GM21381 (cell line): Measurements from ENCODE around the gene CBX7.

Experiments
- ATAC-seq: cut with Tn5 transposase; IDR thresholded peaks from one replicate; pipeline ENCODE4 v1.9.1; 2021; ENCODE audit warnings: mild to moderate bottlenecking, moderate library complexity; ENCODE audit not compliant: unreplicated experiment

Gene CBX7

GRCh38 chr22:39094717-39095389 lies 57.6 kb downstream of the CBX7 start:
- no peak for ATAC-seq

GRCh38 chr22:39092111-39092862 lies 60.2 kb downstream of the CBX7 start:
- ATAC-seq, result no peak

GRCh38 chr22:39091126-39092081 lies 61.1 kb downstream of the CBX7 start:
- ATAC-seq, result no peak

- ATAC-seq, result peak; percentile 43
Observed at GRCh38 chr22:39090426-39091064, 61.9 kb downstream of the CBX7 start.

GRCh38 chr22:39089928-39090327 lies 62.6 kb downstream of the CBX7 start:
- no peak for ATAC-seq

- no peak for ATAC-seq
Observed at GRCh38 chr22:39088685-39089032, 63.8 kb downstream of the CBX7 start.

- ATAC-seq, result no peak
Observed at GRCh38 chr22:39087881-39088684, 64.4 kb downstream of the CBX7 start.

GRCh38 chr22:39087098-39087497 lies 65.4 kb downstream of the CBX7 start:
- no peak for ATAC-seq

- no peak for ATAC-seq
Observed at GRCh38 chr22:39084666-39085065, 67.8 kb downstream of the CBX7 start.

- no peak for ATAC-seq
Observed at GRCh38 chr22:39083212-39084165, 69.0 kb downstream of the CBX7 start.

GRCh38 chr22:39081598-39081997 lies 70.9 kb downstream of the CBX7 start:
- ATAC-seq, result no peak

GRCh38 chr22:39081016-39081415 lies 71.5 kb downstream of the CBX7 start:
- no peak for ATAC-seq
